HG03342 (cell line): ENCODE results near the gene UPK2.

Experiments used
- ATAC-seq: cut with Tn5 transposase; IDR thresholded peaks from one replicate; pipeline ENCODE4 v1.9.1; 2021; ENCODE audit warnings: mild to moderate bottlenecking, moderate library complexity; ENCODE audit not compliant: unreplicated experiment

UPK2 gene

DNA sequence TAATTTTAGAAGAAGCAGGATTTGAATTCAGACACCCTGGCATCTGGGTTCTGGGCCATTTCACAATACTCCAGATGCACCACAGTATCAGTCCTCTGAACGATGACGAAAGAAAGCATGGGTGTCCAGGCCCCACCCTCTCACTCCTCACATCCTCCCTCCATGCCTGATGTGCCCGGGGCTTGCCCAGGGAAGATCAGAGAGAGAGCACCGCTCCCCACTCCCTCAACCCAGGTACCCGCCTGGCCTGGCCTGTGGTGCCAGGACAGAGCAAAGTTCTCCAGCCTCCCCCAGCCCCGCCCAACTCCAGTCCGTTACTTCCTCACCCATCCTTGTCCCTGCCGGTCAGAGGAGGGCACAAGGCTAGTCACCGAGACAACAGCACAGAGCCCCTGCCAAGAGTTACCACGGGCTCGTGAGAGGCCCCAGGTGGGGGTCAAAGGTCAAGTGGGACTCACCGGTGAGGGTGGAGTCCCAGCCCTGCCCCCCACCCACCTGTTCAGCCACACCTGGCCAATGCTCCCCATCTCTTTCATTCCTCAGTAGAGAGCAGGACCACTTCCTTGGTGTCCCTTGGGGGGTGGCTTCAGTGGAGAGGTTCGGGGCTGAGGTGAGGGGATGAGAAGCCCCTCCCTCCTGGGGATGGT is 38.5 kb upstream of the UPK2 start:
- no peak for ATAC-seq

DNA sequence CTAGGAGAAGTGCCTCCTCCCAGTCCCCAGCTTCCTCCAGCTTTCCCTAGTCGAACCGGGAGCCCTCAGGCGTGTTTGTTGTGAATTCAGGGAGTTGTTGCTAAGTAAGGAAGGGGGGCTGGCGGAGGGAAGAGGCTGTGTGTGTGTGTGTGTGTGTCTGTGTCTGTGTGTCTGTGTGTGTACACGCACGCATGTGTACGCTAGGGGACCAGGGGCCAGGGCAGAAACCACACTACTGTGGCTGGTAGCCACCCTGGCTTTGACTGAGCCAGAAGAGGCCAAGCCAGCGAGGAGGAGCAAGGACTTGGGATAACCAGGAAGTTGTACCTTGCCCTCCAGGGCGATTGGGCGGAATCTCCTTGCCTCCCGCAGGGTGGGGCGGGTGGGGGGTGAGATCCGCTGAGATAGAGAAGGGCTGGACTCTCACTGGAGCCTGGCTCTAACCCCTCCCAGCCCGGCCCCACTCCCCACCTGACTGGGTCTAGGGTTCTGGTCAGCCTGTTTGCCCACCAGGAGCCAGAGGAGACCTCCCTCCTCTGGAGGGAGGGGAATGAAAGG is 37.9 kb upstream of the UPK2 start:
- ATAC-seq: no peak

DNA sequence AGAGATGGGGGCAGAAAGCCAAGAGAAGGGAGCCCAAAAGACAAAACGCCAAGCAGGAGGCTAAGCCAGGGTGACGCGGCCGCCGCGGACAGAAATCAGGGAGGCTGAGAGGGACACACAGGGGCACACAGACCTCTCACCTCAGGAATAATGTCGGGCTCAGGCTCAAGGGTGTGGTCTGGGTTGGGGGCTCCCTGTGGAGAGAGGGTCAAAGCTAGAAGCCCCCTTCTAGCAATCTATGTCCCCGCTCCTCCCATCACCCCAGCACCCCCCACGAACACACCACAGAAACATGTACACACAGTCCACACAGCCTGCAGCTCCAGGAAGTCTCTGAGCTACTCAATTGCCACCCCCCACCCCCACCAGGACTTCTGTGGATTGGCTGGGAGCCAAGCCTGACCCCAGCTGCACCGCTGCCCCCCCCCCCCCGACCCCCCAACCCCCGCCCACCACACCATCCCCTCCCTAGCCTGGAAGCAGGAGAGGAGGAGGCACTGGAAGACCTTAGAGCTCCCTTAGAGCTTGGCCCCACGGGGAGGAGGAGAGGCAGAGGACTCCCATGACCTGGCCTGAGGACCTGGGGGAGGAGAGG is 37.3 kb upstream of the UPK2 start:
- no peak for ATAC-seq

DNA sequence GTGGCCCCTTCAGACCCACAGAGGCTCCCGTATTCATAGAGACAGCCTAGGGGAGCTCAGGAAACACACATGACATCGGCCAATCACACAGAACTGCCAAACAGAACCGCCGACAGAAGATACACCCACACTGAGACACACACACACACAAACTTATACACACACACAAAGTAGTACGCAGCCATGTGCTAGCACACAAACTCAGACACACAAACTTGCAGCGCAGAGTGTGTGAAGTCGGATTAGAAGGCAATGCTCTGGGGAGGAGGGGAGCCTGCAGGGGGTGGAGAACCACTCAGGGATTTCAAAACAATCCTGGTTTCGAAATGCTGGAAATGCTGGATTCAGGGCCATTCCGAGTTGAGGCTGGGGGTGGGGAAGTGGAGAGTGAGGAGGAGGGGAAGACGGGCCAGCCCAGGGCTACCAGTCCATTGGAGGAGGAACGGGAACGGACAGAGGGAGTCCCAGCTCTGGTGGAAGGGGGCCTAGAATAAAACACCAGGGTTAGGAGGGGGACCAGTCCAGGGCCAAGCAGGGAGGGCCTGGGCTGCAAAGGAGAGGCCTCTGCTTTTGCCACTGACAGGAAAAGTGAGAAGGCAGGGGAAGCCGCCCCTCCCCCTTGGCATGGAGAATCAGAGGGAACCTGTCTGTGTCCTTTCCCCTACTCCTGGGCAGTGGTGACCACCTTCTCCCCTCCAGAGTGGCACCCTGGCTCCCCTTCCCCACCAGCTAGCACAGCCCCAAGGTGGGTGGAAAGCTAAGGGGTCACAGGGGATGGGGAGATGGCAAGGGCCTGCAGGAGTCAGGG is 34.8 kb upstream of the UPK2 start:
- no peak for ATAC-seq

DNA sequence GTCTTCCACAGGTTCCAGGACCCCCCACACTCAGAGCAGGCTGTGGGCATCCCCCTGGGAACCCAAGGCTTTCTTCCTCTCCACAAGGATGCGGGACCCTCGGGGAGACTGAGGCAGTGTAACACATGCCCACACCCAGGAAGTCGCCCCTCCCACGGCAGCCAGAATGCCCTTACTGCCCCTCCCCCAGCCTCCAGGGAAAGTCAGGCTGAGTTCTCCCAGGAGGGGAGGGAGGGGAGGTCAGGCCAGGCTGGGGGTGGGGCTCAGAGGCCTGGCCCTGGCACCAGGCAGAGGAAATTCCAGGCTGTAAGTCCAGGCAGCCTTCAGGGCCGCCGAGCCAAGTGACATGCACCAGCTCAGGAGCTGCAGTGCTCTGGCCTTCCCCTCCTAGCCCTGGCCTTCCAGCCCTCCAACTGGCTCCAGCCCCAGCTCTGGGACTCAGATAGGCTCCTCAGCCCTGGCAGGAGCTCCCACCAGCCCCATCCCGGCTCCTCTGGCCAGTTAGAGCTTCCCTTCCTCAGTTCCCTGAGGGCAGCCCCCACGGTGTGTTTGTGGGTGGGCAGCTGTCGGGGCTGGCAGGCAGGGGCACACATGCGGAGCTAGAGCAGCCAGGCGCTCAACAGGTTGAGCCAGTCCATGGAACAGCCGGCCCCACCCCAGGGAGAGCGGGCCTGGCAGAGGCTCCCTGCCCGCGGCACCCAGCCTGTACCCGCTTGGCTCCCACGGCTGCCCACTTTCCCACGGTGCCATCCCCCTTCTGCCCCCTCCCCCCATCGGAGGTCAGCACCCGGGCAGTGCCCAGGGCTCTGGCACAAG is 34.0 kb upstream of the UPK2 start:
- no peak for ATAC-seq

DNA sequence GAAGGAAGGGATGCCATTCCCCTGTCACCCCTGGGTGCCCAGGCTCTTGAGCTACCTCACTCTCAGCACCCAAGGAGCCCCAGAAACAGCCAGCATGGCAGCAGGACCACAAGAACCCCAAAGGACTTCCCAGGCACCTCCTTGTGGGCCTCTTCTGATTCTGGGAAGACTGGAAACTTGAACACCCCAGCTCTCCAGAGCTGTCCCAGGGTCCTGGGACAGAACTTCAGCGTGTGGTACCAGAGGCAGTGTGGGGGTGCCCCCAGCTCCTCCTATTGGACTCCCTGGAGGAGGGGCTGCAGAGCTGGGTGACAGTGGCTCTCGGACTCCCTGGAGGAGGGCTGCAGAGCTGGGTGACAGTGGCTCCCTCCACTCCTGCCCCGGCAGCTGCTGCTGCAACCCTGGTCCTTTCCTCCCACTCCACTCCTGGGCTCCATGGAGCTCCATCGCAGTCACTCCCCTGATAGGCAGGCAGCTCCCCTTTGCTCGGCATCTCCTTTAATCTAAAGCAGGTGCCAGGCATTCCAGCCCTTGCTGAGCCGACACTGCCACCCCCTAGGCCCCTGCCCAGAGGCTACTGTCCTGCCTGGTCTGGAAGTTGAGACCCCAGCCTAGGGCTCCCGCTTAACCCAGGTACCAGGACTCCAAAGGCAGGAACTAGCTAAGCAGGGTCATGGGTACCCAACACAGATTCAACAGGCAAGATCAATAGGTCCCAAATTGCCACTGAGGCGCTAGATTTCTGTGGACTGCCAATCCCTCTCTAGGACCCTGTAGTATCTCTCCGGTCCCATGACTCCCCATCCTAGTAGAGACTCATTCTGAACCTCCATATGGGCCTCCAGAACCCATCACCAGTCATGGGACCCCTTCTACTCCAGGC is 33.1 kb upstream of the UPK2 start:
- no peak for ATAC-seq

DNA sequence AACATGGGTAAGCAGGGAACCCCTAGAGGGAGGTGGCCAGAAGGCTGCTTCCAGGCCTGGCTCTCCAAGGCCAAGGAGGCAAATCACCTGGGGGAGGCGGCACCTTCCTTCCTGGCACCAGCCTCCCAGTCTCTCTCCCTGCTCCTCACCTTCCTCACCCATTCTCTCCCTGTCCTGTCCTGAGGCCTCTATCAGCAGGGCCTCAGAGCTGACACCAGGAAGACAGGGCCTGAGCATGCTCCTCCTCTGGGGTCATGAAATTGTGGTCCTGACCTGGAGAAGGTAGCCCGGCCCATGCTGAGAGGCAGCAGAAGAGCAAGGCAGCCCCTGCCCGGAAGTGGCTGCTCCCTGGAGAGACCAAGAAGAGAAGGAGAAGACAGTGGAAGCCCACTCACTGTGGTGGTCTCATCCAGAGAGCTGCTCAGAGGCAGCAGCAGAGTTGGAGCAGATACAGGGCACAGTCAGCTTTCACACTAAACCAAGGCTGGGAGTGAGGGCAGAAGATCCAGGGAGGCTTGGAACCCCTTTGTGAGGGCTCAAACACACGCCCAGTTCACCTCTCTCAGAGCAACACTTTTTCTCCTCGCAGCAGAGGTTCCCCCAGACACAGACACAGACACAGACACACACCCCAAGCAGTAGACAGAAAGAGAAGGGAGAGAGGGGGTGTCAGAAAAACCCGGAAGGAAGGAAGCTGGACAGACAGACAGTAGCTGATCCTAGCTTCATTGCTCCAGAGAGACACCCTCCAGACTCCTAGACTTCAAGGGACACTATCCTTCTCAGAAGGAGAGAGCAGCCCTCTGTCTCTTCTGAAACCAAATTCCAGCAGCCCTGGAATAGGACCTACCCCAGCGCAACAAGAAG is 32.1 kb upstream of the UPK2 start:
- no peak for ATAC-seq

DNA sequence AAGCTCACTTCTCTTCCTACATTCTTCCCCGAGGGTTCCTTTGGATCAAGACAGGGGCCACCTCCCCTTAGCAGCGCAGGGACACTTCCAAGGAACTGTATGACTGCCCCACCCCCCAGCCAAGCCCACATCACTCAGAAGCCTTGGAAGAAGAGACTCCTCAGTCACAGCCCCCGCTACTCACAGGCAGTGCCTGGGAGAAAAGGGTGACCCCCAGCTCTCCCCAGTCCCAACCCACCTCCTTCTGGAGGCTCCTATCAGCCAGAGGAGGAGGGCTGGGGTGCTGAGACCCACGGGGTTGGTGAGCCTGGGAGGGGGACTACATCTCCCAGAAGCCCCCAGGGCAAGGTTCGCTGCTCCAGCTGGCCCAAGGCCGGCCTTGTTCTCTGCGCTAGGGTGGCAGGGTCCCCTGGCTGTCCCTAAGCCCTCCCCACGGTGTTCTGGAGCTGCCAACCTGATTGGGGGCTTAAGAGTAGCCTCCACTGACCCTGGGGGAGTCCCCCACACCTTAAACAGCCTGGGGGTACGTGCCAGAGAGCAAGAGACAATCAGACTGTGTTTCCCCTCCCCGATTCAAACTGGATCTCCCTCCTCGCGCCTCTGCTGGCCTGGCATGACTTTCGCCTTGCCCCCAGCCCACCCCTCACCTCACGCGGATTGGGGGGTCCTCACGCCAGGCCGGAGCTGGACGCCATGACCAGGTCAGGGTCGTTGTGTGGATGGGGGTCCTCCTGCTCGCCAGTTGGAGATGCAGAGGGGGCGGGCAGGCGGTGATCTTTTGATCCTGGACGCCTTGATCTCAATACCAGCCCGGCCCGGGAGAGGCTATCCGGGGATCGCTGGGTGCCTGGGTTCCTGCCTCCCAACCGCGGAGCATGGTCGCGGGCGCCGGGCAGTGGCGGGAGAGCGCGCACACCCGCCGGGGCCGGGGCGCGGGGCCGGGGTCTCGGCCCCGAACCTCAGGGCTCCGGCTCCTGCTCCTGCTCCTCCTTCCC is 31.2 kb upstream of the UPK2 start:
- ATAC-seq: no peak

DNA sequence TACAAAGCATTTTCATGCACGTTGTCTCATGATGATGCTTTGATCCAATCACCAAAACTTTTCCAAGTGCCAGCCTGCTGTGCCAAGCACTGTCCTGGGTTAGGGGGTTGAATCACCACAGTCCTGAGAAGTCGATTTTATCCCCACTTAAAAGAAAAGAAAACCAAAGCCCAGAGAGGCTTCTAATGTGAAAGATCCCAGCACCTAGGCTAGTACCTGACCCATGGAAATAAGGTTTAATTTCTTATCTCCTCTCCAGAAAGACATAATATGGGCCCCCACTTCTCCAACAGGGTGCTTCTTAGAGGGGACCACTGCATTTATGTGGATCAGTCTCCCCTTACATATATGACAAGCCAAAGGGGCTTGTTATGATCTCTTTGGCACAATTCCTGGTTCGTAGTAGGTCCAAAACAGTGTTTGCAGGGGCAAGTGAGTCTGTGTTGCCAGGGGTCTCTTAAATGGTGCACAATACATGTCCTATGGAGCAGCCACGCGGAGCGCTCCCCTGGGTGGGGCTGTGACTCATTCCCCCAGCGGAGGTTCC is 28.5 kb upstream of the UPK2 start:
- ATAC-seq: no peak

DNA sequence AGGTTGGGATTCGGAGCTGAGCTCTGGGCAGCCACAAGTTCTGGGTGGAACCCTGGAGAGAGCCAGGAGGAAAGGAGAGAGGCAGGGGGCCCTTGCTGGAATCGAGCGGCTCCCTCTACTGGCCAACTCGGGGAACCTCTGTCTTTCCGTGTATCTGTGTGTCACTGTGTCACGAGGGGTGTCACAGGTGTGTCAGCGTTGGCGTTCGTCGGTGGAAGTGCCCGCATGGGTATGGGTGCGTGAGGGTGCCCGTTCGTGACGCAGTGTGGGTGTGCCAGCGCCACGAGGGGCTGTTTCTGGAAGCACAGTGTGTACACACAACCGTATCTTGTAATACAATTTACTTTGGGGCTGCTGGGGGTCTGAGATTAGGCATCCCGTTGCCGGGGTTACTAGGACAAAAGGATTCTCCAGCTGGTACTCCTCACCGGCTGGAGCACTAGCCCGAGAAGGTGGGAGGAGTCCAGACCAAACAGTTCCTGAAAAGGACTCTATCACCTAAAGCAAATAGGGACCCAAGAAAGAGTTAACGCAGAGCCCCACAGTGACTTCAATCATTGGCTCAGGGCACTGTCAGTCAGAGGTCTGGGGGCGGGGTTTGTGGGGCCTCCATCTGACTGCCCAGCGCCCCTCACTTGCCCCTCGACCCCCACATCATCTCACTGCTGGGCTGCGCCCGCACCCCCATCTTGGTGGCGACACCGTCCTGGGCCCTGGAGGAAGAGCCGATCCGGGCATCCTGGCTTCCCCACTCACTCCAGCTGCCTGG is 27.8 kb upstream of the UPK2 start:
- peak; percentile 29 for ATAC-seq

DNA sequence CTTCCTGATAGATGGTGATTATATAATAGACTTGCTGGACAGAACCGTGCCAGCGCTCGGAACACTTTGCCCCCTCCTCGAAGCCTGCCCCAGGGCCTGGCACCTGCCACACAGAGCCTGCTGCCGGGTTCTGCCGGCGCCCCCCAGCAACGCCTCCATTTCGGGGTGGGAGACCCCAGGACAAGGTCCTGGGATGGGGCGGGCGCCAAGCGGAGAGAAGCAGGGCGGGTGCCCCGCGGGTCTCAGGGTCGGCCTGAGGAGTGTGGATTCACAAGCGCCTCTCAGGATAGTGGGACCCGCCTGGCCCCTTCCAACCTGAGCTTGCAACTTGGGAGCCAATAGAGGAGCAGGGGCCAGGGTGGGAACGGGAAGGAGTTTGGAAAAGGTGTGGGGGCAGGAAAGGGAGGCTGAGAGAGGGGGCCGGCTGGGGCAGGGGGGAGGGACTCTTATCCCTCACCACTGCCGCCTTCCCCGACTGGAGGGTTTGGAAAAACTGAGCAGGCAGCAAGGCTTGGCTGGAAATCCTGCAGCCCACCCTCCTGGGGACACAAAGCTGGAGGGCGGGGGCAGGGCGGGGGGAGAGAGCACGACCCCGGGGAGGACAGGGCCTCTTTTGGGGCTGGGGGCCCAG is 27.1 kb upstream of the UPK2 start:
- no peak for ATAC-seq

DNA sequence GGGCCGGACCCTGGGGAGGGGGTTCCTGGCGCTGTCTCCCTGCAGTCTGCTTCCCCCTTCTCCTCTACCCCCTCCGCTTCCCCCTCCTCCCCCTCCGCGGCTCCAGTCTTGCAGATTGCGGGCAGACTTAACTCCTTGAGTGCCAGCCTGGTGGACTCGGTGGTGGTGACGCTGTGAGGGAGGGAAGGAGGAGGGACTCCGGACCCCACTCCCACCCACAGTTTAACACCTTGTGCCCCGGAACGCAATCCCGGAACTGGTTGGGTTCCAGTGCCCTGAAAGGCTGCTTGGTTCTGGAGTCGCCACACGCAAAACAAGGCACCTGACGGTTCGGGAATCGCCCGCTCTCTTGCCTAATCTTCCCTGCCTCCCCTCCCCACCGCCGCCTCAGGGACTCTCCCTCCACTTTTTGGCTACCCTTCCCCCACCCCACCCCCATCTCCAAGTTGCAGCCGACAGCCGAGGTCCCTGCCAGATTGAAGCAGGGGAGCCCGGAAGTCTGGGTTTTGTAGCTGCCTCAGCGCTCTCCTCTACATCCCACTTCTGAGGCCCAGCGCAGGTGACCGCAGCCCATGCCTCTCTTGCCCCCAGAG is 26.5 kb upstream of the UPK2 start:
- no peak for ATAC-seq

DNA sequence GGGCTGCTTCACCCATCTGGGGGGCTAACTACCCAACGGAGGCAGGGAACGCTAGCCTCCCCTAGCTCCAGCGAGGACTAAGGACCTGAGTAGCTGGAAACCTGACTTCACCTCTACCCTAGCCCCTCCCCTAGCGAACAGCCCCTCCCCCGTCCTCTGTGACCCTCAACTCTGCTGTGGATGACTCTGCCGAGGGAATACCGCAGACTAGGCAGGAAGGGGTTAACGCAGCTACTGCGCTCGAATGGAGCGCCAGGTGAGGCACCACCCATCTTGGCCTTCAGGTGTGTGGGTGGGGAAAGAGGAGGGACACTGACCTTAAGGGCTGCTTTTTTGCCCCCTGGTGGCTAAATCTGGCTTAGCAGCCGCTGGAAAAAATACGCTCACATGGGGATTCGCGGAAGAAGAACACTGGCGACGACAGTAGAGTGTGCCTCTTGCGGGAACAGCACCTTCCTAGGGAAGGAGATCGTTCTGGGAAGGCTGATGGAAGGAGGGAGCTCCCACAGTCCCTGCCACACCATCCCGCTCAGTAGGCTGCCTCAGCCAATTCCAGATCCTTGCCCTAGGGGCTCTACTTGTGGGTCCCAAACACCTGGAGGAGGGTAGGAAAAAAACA is 25.9 kb upstream of the UPK2 start:
- no peak for ATAC-seq

DNA sequence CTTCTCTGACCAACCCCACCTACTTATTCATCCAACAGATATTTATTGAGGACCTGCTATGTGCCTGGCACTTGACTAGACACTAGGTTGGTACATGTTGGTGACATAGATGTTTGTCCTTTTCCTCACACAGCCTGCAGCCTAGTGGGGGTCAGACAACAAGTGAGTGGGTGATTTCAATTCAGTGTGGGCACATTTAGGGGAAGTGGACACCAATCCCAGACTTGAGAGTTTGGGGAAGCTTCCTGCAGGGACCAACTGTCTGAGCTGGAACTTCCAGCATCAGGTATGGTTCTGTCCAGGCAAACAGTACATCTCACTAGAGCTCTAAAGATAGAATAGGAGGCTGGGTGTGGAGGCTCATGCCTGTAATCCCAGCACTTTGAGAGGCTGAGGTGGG is 24.5 kb upstream of the UPK2 start:
- ATAC-seq: no peak

DNA sequence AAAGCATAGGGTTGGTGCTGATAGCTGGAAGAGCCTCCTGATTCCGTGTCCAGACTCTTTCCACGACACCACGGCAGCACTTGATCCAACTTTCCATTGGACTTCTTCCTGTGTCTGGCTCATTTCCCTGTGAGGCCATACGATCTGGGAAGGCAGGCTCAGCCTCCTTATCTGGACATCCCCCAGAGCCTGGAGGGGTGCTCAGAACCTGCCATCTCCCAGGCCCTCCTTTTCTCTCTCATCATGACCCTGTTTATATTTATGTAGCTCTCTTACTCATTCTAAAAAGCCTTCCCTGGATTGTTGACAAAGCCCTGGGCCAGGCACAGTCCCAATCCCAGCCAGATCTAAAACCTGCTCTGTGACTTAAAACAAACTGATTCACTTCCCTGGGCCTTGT is 22.6 kb upstream of the UPK2 start:
- no peak for ATAC-seq

DNA sequence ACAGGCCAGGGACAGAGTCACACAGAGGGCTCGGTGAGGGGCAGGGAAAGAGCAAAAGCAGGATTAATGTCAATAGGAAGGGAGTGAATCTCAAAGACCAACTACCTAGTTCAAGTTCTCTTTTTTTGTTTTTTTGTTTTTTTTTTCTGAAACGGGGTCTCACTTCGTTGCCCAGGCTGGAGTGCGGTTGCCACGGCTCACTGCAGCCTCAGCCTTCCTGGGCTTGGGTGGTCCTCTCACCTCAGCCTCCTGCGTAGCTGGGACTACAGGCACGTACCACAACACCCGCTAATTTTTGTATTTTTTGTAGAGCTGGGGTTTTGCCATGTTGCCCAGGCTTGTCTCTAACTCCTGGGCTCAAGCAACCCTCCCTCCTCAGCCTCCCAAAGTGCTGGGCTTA is 20.7 kb upstream of the UPK2 start:
- ATAC-seq: no peak
